CD4-positive, alpha-beta T cell (primary cell): ENCODE measurements around the gene STYXL2. TPM values are rescaled to one million over a fixed set of nuclear protein-coding genes. Genes with fewer than 3 reads are reported as not detected.
A peak's percentile ranks its signal among the peaks of the same experiment; 100 is the strongest.

Experiments
- ATAC-seq: fragments of 200-7000 bp; cut with Tn5 transposase; one replicate; pipeline ENCODE4 v1.10.0; 2022; ENCODE audit warnings: mild to moderate bottlenecking; ENCODE audit not compliant: poor library complexity
- CTCF ChIA-PET: fragments of 350-600 bp; sonication (Branson Sonifier 250); formaldehyde crosslinking; loops from one replicate; lab custom pipeline; 2021; ENCODE audit warnings: antibody characterized with exemption, inconsistent platforms; lab: Charles Lee
- POLR2A ChIA-PET: fragments of 350-600 bp; sonication (Branson Sonifier 250); formaldehyde crosslinking; loops from one replicate; lab custom pipeline; 2021; ENCODE audit warnings: antibody characterized with exemption, inconsistent platforms; lab: Charles Lee
- DNase-seq, 14 experiments: peaks; one replicate each; pipeline ENCODE4 v3.0.0-alpha.2; 2013 to 2020; ENCODE audit warnings: mixed read lengths in 2 of 14
- H3K27ac ChIP-seq, 2 donors: one replicate each; pipeline versions ENCODE4 v1.5.1 to v1.7.0; 2013; ENCODE audit warnings: low read length in 2 of 2, low read depth in 1 of 2, mild to moderate bottlenecking in 1 of 2
- H3K27me3 ChIP-seq, 2 experiments: 1 replicate in 1 of 2; 2 replicates in 1 of 2; pipeline versions ENCODE4 v1.6.1 to v1.7.0; 2013; ENCODE audit warnings: low read length in 2 of 2, control low read depth in 1 of 2, mild to moderate bottlenecking in 1 of 2, moderate library complexity in 1 of 2; ENCODE audit not compliant: insufficient read depth in 2 of 2, control insufficient read depth in 1 of 2
- H3K36me3 ChIP-seq: one replicate; pipeline ENCODE4 v1.6.1; 2013; ENCODE audit warnings: low read length, control low read depth; ENCODE audit not compliant: insufficient read depth
- H3K4me1 ChIP-seq: one replicate; pipeline ENCODE4 v1.6.1; 2013; ENCODE audit warnings: low read length, control low read depth; ENCODE audit not compliant: insufficient read depth
- H3K4me3 ChIP-seq: one replicate; pipeline ENCODE4 v1.5.1; 2013; ENCODE audit warnings: mild to moderate bottlenecking, low read length, moderate library complexity
- H3K9me3 ChIP-seq, 2 experiments: 1 replicate in 1 of 2; 2 replicates in 1 of 2; pipeline versions ENCODE4 v1.6.1 to v1.7.0; 2013; ENCODE audit warnings: low read length in 2 of 2, mild to moderate bottlenecking in 2 of 2, control low read depth in 1 of 2, moderate library complexity in 1 of 2; ENCODE audit not compliant: control insufficient read depth in 1 of 2, insufficient read depth in 1 of 2
- H3K27ac Mint-ChIP-seq: one replicate; pipeline ENCODE4 v1.8.0; 2020; ENCODE audit warnings: mixed read lengths
- H3K27me3 Mint-ChIP-seq: one replicate; pipeline ENCODE4 v1.8.0; 2021; ENCODE audit warnings: mixed read lengths
- H3K36me3 Mint-ChIP-seq: one replicate; pipeline ENCODE4 v1.8.0; 2021; ENCODE audit warnings: low read depth, mixed read lengths
- H3K4me1 Mint-ChIP-seq: one replicate; pipeline ENCODE4 v1.8.0; 2021; ENCODE audit warnings: low read depth, mixed read lengths
- H3K4me3 Mint-ChIP-seq: one replicate; pipeline ENCODE4 v1.8.0; 2020; ENCODE audit warnings: mild to moderate bottlenecking, mixed read lengths
- H3K9me3 Mint-ChIP-seq: one replicate; pipeline ENCODE4 v1.8.0; 2020; ENCODE audit warnings: mixed read lengths
- CTCF ChIP-seq: fragments of 200-600 bp; IDR thresholded peaks from one replicate; pipeline ENCODE4 v1.8.0; 2022; ENCODE audit warnings: antibody characterized with exemption, mild to moderate bottlenecking
- intact Hi-C, 2 experiments: fragments of 100-400 bp; cut with DNase I in 1 of 2; cut with micrococcal nuclease in 1 of 2; formaldehyde crosslinking; loops; one replicate each; pipeline versions ENCODE4 v1.15.1 to v1.9.0; 2023 to 2025; cut with DNase I, micrococcal nuclease
- total RNA-seq, 174 experiments: library from RNA in 2 of 174; stranded (reverse) in 2 of 174; gene quantifications; one replicate each; pipeline ENCODE4 v1.2.3 and lab custom pipeline; 2021 to 2026

STYXL2 gene
- total RNA-seq, 2 experiments from 2014 or later: not detected

GRCh38 chr1:167082511-167083027, 11.3 kb upstream of the STYXL2 start:
- no peak for TF ChIP-seq CTCF
- Mint-ChIP-seq H3K36me3 (peaks cover 19% of the 10 kb centered on the region), H3K4me1 (peaks cover 13% of the 10 kb centered on the region), H3K9me3 (no peaks in the 10 kb centered on the region), H3K27me3 (no peaks in the 10 kb centered on the region), H3K27ac (no peak overlapping the region), H3K4me3 (no peak overlapping the region)
- Histone ChIP-seq H3K27ac (no peak overlapping the region), H3K4me1 (peaks cover 10% of the 10 kb centered on the region), H3K36me3 (no peaks in the 10 kb centered on the region), H3K4me3 (no peak overlapping the region), H3K27me3 (no peaks in the 10 kb centered on the region), H3K9me3 (no peaks in the 10 kb centered on the region)
- DNase-seq (peak in 2 of 14 experiments; percentile 26 to 46), ATAC-seq (no peak)
- POLR2A ChIA-PET: no interaction called here
- intact Hi-C loops: no loop called here
- CTCF ChIA-PET: no interaction called here

GRCh38 chr1:167083066-167083665, 10.7 kb upstream of the STYXL2 start:
- H3K27me3 ChIP-seq: no peaks in the 10 kb centered on the region
- TF ChIP-seq CTCF: no peak
- H3K9me3 Mint-ChIP-seq: no peaks in the 10 kb centered on the region
- peaks cover 17% of the 10 kb centered on the region for H3K4me1 Mint-ChIP-seq
- H3K27me3 Mint-ChIP-seq: no peaks in the 10 kb centered on the region
- H3K4me1 ChIP-seq: peaks cover 16% of the 10 kb centered on the region
- peaks cover 19% of the 10 kb centered on the region for H3K36me3 Mint-ChIP-seq
- ATAC-seq: no peak
- H3K36me3 ChIP-seq: no peaks in the 10 kb centered on the region
- DNase-seq: no peak
- no peak overlapping the region for H3K27ac ChIP-seq
- H3K9me3 ChIP-seq: no peaks in the 10 kb centered on the region
- no peak overlapping the region for H3K4me3 Mint-ChIP-seq
- POLR2A ChIA-PET: no interaction called here
- CTCF ChIA-PET: interaction anchor here (1.2 kb wide), 1 partner anchor 24 kb away, joined by 3 read pairs; no protein-coding TSS in a partner anchor
- intact Hi-C loops: no loop called here
- no peak overlapping the region for H3K27ac Mint-ChIP-seq
- no peak overlapping the region for H3K4me3 ChIP-seq

- Mint-ChIP-seq H3K9me3 (no peaks in the 10 kb centered on the region), H3K4me1 (peaks cover 24% of the 10 kb centered on the region), H3K27ac (no peak overlapping the region), H3K27me3 (no peaks in the 10 kb centered on the region), H3K36me3 (peaks cover 19% of the 10 kb centered on the region), H3K4me3 (no peak overlapping the region)
- POLR2A ChIA-PET: no interaction called here
- no peaks in the 10 kb centered on the region for H3K27me3 ChIP-seq
- no peak for DNase-seq
- no peak for TF ChIP-seq CTCF
- CTCF ChIA-PET: interaction anchor here (1.2 kb wide), 1 partner anchor 25 kb away, joined by 3 read pairs; no protein-coding TSS in a partner anchor
- no peaks in the 10 kb centered on the region for H3K9me3 ChIP-seq
- H3K4me1 ChIP-seq: peaks cover 20% of the 10 kb centered on the region
- ATAC-seq: no peak
- no peak overlapping the region for H3K27ac ChIP-seq
- no peaks in the 10 kb centered on the region for H3K36me3 ChIP-seq
- intact Hi-C loops: no loop called here
- no peak overlapping the region for H3K4me3 ChIP-seq
These were observed 10.0 kb upstream of the STYXL2 start for GRCh38 chr1:167083871-167084270.
